Thyroid gland (tissue), 4 donors: ENCODE measurements around the gene ST3GAL3. TPM values are rescaled to one million over a fixed set of nuclear protein-coding genes. Genes with fewer than 3 reads are reported as not detected.
"Not testable (repeated sequence)": the region's sequence is repeated elsewhere in the genome, so short reads cannot be mapped to it uniquely, and the experiment has no call there.

Experiments used
- DNase-seq, 2 donors: peaks; one replicate each; pipeline ENCODE4 v3.0.0-alpha.2; 2019
- H3K27ac ChIP-seq, 3 donors: fragments of 200-600 bp; sonication (generic); 1 replicate in 2 of 3; 2 replicates in 1 of 3; pipeline ENCODE4 v1.5.1; 2016 to 2019; ENCODE audit warnings: mild to moderate bottlenecking in 1 of 3, moderate library complexity in 1 of 3
- H3K27me3 ChIP-seq: fragments of 200-600 bp; sonication (generic); one replicate; pipeline ENCODE4 v1.5.1; 2019
- H3K36me3 ChIP-seq, 2 donors: fragments of 200-600 bp; sonication (generic); one replicate each; pipeline ENCODE4 v1.5.1; 2016 to 2019
- H3K4me1 ChIP-seq, 2 donors: fragments of 200-600 bp; sonication (generic); one replicate each; pipeline ENCODE4 v1.5.1; 2017 to 2019
- H3K4me3 ChIP-seq, 3 donors: fragments of 200-600 bp; sonication (generic); replicated peaks in 1 of 3; 1 replicate in 2 of 3; 2 replicates in 1 of 3; pipeline ENCODE4 v1.5.1; 2016; ENCODE audit warnings: mild to moderate bottlenecking in 1 of 3
- H3K9me3 ChIP-seq: fragments of 200-600 bp; sonication (generic); one replicate; pipeline ENCODE4 v1.5.1; 2017
- CTCF ChIP-seq, 6 experiments: fragments of 200-600 bp in 3 of 6; fragments of 450-650 bp in 3 of 6; sonication (generic) in 3 of 6; IDR thresholded peaks; one replicate each; pipeline ENCODE4 v1.5.1; 2016 to 2019; ENCODE audit warnings: antibody characterized with exemption in 6 of 6, mild to moderate bottlenecking in 2 of 6, inconsistent platforms in 1 of 6, moderate library complexity in 1 of 6
- POLR2A ChIP-seq, 2 donors: fragments of 450-650 bp; IDR thresholded peaks; one replicate each; pipeline ENCODE4 v1.6.1; 2017; ENCODE audit warnings: antibody characterized with exemption in 2 of 2, mild to moderate bottlenecking in 2 of 2, moderate library complexity in 1 of 2
- WGBS, 2 donors: methylation state at CpG; one replicate each; pipeline ENCODE4 v1.1.5; 2017; 5-methylcytosine and 5-hydroxymethylcytosine counted together
- intact Hi-C: fragments of 100-400 bp; cut with DNase I; formaldehyde crosslinking; loops from one replicate; pipeline ENCODE4 v1.15.1; 2023
- total RNA-seq, 4 donors: library from RNA; depleted of rRNA; stranded (reverse); fragments of >200 nt; gene quantifications; one replicate each; pipeline ENCODE4 v1.2.3, GENCODE V29; 2016

The ST3GAL3 gene
- total RNA-seq, 4 donors from 2014 or later, result 12.1 to 17.7 (median 14.3) TPM

- no peak for TF ChIP-seq POLR2A (IDR thresholded peaks at IDR 0.05)
- no peak for TF ChIP-seq CTCF (IDR thresholded peaks at IDR 0.05)
- H3K27ac ChIP-seq, result no peak overlapping the region
- DNase-seq, result no peak
- no peak overlapping the region for H3K4me3 ChIP-seq
- 93 to 95% methylated on average over 2 of the region's 2 CpGs for WGBS, 2 donors
- H3K27me3 ChIP-seq, result no peaks in the 10 kb centered on the region
- intact Hi-C loops, result no loop called here
- no peaks in the 10 kb centered on the region for H3K36me3 ChIP-seq
- H3K4me1 ChIP-seq, result peaks cover 0 to 6% of the 10 kb centered on the region in 2 donors
- no peaks in the 10 kb centered on the region for H3K9me3 ChIP-seq
Measured at GRCh38 chr1:43831851-43832250, 124.5 kb downstream of the ST3GAL3 start.

- no peaks in the 10 kb centered on the region for H3K27me3 ChIP-seq
- H3K9me3 ChIP-seq, result no peaks in the 10 kb centered on the region
- H3K4me3 ChIP-seq, result no peak overlapping the region
- no peak overlapping the region for H3K27ac ChIP-seq
- 64 to 90% methylated on average over 3 of the region's 3 CpGs for WGBS, 2 donors
- peaks cover 0 to 6% of the 10 kb centered on the region in 2 donors for H3K4me1 ChIP-seq
- no peak for DNase-seq
- intact Hi-C loops, result no loop called here
- no peaks in the 10 kb centered on the region for H3K36me3 ChIP-seq
- TF ChIP-seq POLR2A (IDR thresholded peaks at IDR 0.05), result no peak
- TF ChIP-seq CTCF (IDR thresholded peaks at IDR 0.05), result no peak
Measured at GRCh38 chr1:43832255-43832654, 124.9 kb downstream of the ST3GAL3 start.

GRCh38 chr1:43832998-43833397 lies 125.7 kb downstream of the ST3GAL3 start:
- H3K4me1 ChIP-seq, result peaks cover 0 to 6% of the 10 kb centered on the region in 2 donors
- H3K27ac ChIP-seq, result no peak overlapping the region
- 58 to 94% methylated on average over 1 of the region's 1 CpG for WGBS, 2 donors
- no peak for DNase-seq
- no peaks in the 10 kb centered on the region for H3K9me3 ChIP-seq
- TF ChIP-seq POLR2A (IDR thresholded peaks at IDR 0.05) (no peak), CTCF (IDR thresholded peaks at IDR 0.05) (no peak)
- H3K4me3 ChIP-seq, result no peak overlapping the region
- no peaks in the 10 kb centered on the region for H3K27me3 ChIP-seq
- H3K36me3 ChIP-seq, result no peaks in the 10 kb centered on the region
- intact Hi-C loops, result no loop called here

GRCh38 chr1:43833902-43834279 lies 126.6 kb downstream of the ST3GAL3 start:
- WGBS, 2 donors, result 83 to 93% methylated on average over 10 of the region's 10 CpGs
- intact Hi-C loops, DNase-seq, H3K36me3 ChIP-seq, H3K4me3 ChIP-seq, H3K27me3 ChIP-seq, H3K4me1 ChIP-seq, H3K9me3 ChIP-seq: not testable (repeated sequence)
- H3K27ac ChIP-seq, result peak overlapping the region in 1 of 3 donors; percentile 46

GRCh38 chr1:43834280-43835081 lies 127.1 kb downstream of the ST3GAL3 start:
- no peaks in the 10 kb centered on the region for H3K36me3 ChIP-seq

More at GRCh38 chr1:43834280-43835081, 127.1 kb downstream of the ST3GAL3 start:
- Histone ChIP-seq H3K4me1 (peaks cover 0 to 6% of the 10 kb centered on the region in 2 donors), H3K9me3 (no peaks in the 10 kb centered on the region), H3K4me3 (no peak overlapping the region), H3K27ac (peak overlapping the region in 1 of 3 donors; percentile 46), H3K27me3 (no peaks in the 10 kb centered on the region)
- 86 to 88% methylated on average over 14 of the region's 14 CpGs for WGBS, 2 donors
- no peak for TF ChIP-seq CTCF (IDR thresholded peaks at IDR 0.05)
- TF ChIP-seq POLR2A (IDR thresholded peaks at IDR 0.05), result no peak
- DNase-seq, result no peak
- intact Hi-C loops, result no loop called here
